WTC11 (cell line): ENCODE data around the gene CCDC93. TPM values are rescaled to one million over a fixed set of nuclear protein-coding genes. Genes with fewer than 3 reads are reported as not detected.

Experiments
- ATAC-seq: fragments of 200-7000 bp; cut with Tn5 transposase; 2 replicates; pipeline ENCODE4 v1.10.0; 2021; ENCODE audit warnings: mild to moderate bottlenecking, moderate library complexity
- CTCF ChIA-PET: fragments of 300-600 bp; sonication (Branson Sonifier 250); formaldehyde crosslinking; loops from one replicate; lab custom pipeline; 2021; ENCODE audit warnings: antibody characterized with exemption; lab: Charles Lee
- POLR2A ChIA-PET: fragments of 350-600 bp; sonication (Branson Sonifier 250); formaldehyde crosslinking; loops from one replicate; lab custom pipeline; 2021; ENCODE audit warnings: antibody characterized with exemption; lab: Charles Lee
- DNase-seq: peaks from one replicate; pipeline ENCODE4 v3.0.0; 2021; ENCODE audit warnings: low spot score
- H3K27ac Mint-ChIP-seq: 2 replicates; pipeline ENCODE4 v1.8.0; 2021; ENCODE audit warnings: mixed read lengths
- H3K27me3 Mint-ChIP-seq: 2 replicates; pipeline ENCODE4 v1.8.0; 2021; ENCODE audit warnings: low read depth, mild to moderate bottlenecking, moderate library complexity, mixed read lengths
- H3K36me3 Mint-ChIP-seq: 2 replicates; pipeline ENCODE4 v1.8.0; 2021; ENCODE audit warnings: mixed read lengths
- H3K4me1 Mint-ChIP-seq: 2 replicates; pipeline ENCODE4 v1.8.0; 2022; ENCODE audit warnings: mixed read lengths
- H3K4me3 Mint-ChIP-seq: 2 replicates; pipeline ENCODE4 v1.8.0; 2021; ENCODE audit warnings: mild to moderate bottlenecking, moderate library complexity, mixed read lengths
- H3K9me3 Mint-ChIP-seq: 2 replicates; pipeline ENCODE4 v1.8.0; 2021; ENCODE audit warnings: mixed read lengths
- E2F4 ChIP-seq: sonication (generic); formaldehyde crosslinking; IDR thresholded peaks from 2 replicates; pipeline ENCODE4 v1.8.1; 2022; ENCODE audit warnings: low read depth, mild to moderate bottlenecking, moderate library complexity, missing genetic modification reagents, borderline replicate concordance
- ERG ChIP-seq: fragments of 250-450 bp; sonication (Bioruptor Pico); IDR thresholded peaks from 2 replicates; pipeline ENCODE4 v1.8.0; 2021; ENCODE audit warnings: mild to moderate bottlenecking
- ETV6 ChIP-seq: sonication (generic); formaldehyde crosslinking; IDR thresholded peaks from 2 replicates; pipeline ENCODE4 v1.8.1; 2022; ENCODE audit warnings: mild to moderate bottlenecking, missing genetic modification reagents
- FOXJ3 ChIP-seq: sonication (generic); formaldehyde crosslinking; IDR thresholded peaks from 2 replicates; pipeline ENCODE4 v1.9.0; 2021; ENCODE audit warnings: missing genetic modification reagents, mild to moderate bottlenecking, borderline replicate concordance
- GTF2I ChIP-seq: fragments of 250-450 bp; sonication (Bioruptor Pico); conservative IDR thresholded peaks from 2 replicates; pipeline ENCODE4 v1.4.0; 2021; ENCODE audit warnings: mild to moderate bottlenecking
- MXD4 ChIP-seq: fragments of 250-450 bp; sonication (Bioruptor Pico); IDR thresholded peaks from 2 replicates; pipeline ENCODE4 v1.8.0; 2021; ENCODE audit warnings: mild to moderate bottlenecking, moderate library complexity, borderline replicate concordance
- NFYB ChIP-seq: sonication (generic); formaldehyde crosslinking; conservative IDR thresholded peaks from 2 replicates; pipeline ENCODE4 v1.8.0; 2022; ENCODE audit warnings: low read depth, missing genetic modification reagents
- NR1H2 ChIP-seq: sonication (generic); formaldehyde crosslinking; IDR thresholded peaks from 2 replicates; pipeline ENCODE4 v1.9.0; 2021; ENCODE audit warnings: mild to moderate bottlenecking, moderate library complexity, missing genetic modification reagents
- OVOL2 ChIP-seq: fragments of 250-450 bp; sonication (Bioruptor Pico); IDR thresholded peaks from 2 replicates; pipeline ENCODE4 v1.9.0; 2021; ENCODE audit warnings: mild to moderate bottlenecking, borderline replicate concordance
- RELA ChIP-seq: sonication (generic); formaldehyde crosslinking; IDR thresholded peaks from 2 replicates; pipeline ENCODE4 v1.8.1; 2022; ENCODE audit warnings: missing genetic modification reagents, mild to moderate bottlenecking, borderline replicate concordance
- SP1 ChIP-seq: sonication (generic); formaldehyde crosslinking; conservative IDR thresholded peaks from 2 replicates; pipeline ENCODE4 v1.8.1; 2022; ENCODE audit warnings: missing genetic modification reagents
- TCF7 ChIP-seq: sonication (generic); formaldehyde crosslinking; IDR thresholded peaks from 2 replicates; pipeline ENCODE4 v1.8.0; 2022; ENCODE audit warnings: mild to moderate bottlenecking, low read depth, missing genetic modification reagents, moderate library complexity
- TP53 ChIP-seq: sonication (generic); formaldehyde crosslinking; IDR thresholded peaks from 2 replicates; pipeline ENCODE4 v1.8.1; 2023; ENCODE audit warnings: mild to moderate bottlenecking, missing genetic modification reagents
- ZBTB21 ChIP-seq: sonication (generic); formaldehyde crosslinking; IDR thresholded peaks from 2 replicates; pipeline ENCODE4 v1.8.1; 2023; ENCODE audit warnings: mild to moderate bottlenecking, missing genetic modification reagents, borderline replicate concordance
- ZNF317 ChIP-seq: sonication (generic); formaldehyde crosslinking; IDR thresholded peaks from 2 replicates; pipeline ENCODE4 v1.8.1; 2023; ENCODE audit warnings: low read depth, mild to moderate bottlenecking, moderate library complexity, missing genetic modification reagents, borderline replicate concordance
- ZNF416 ChIP-seq: fragments of 250-450 bp; sonication (Bioruptor Pico); IDR thresholded peaks from 2 replicates; pipeline ENCODE4 v1.9.0; 2021; ENCODE audit warnings: mild to moderate bottlenecking, inconsistent platforms
- ZNF512 ChIP-seq: sonication (generic); formaldehyde crosslinking; IDR thresholded peaks from 2 replicates; pipeline ENCODE4 v1.8.1; 2022; ENCODE audit warnings: missing genetic modification reagents, borderline replicate concordance
- total RNA-seq: library from RNA; stranded (reverse); gene quantifications from 3 replicates; pipeline ENCODE4 v1.2.3, GENCODE V29; 2021
- TF ChIP-seq, protein P1 (sequence below): fragments of 250-450 bp; sonication (Bioruptor Pico); IDR thresholded peaks from 2 replicates; pipeline ENCODE4 v1.9.0; 2021; ENCODE audit warnings: moderate library complexity, mild to moderate bottlenecking, inconsistent platforms, borderline replicate concordance
- TF ChIP-seq, protein P2 (sequence below): sonication (generic); formaldehyde crosslinking; conservative IDR thresholded peaks from 2 replicates; pipeline ENCODE4 v1.8.1; 2022; ENCODE audit warnings: mild to moderate bottlenecking, missing genetic modification reagents
- TF ChIP-seq, protein P3 (sequence below): sonication (generic); formaldehyde crosslinking; IDR thresholded peaks from 2 replicates; pipeline ENCODE4 v1.8.1; 2022; ENCODE audit warnings: mild to moderate bottlenecking, missing genetic modification reagents, moderate library complexity, borderline replicate concordance
- TF ChIP-seq, protein P4 (sequence below): sonication (generic); formaldehyde crosslinking; IDR thresholded peaks from 2 replicates; pipeline ENCODE4 v1.8.0; 2022; ENCODE audit warnings: mild to moderate bottlenecking, missing genetic modification reagents

Gene CCDC93
- total RNA-seq, 1 experiment from 2014 or later = 16.9 TPM

GRCh38 chr2:118012778-118013177 lies 1.1 kb downstream of the CCDC93 start:
- DNase-seq (no peak), ATAC-seq (no peak)
- no peak for TF ChIP-seq RELA (CRISPR knock-in tag)
- TF ChIP-seq FOXJ3 (CRISPR knock-in tag) = no peak
- no peak for TF ChIP-seq GTF2I
- TF ChIP-seq MXD4 (CRISPR knock-in tag) = no peak
- TF ChIP-seq OVOL2 (CRISPR knock-in tag) = no peak
- TF ChIP-seq ETV6 = no peak
- TF ChIP-seq TCF7 (CRISPR knock-in tag) = no peak
- TF ChIP-seq E2F4 (CRISPR knock-in tag) = no peak
- TF ChIP-seq SP1 (CRISPR knock-in tag) = no peak
- TF ChIP-seq ZNF512 (CRISPR knock-in tag) = no peak
- TF ChIP-seq, protein P1, sequence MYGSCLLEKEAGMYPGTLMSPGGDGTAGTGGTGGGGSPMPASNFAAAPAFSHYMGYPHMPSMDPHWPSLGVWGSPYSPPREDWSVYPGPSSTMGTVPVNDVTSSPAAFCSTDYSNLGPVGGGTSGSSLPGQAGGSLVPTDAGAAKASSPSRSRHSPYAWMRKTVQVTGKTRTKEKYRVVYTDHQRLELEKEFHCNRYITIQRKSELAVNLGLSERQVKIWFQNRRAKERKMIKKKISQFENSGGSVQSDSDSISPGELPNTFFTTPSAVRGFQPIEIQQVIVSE (CRISPR knock-in tag) = no peak
- ChIA-PET CTCF (interaction anchor here (1.3 to 1.5 kb wide), 2 partner anchors 10 to 34 kb away, joined by 3 to 7 read pairs; no protein-coding TSS in a partner anchor), POLR2A (no interaction called here)
- peaks cover 2% of the 10 kb centered on the region; the same call in 1 of the 2 replicates for H3K9me3 Mint-ChIP-seq
- peaks cover 35% of the 10 kb centered on the region for H3K27me3 Mint-ChIP-seq
- H3K4me3 Mint-ChIP-seq = peak overlapping the region; percentile 86
- H3K4me1 Mint-ChIP-seq = peaks cover 20% of the 10 kb centered on the region
- H3K27ac Mint-ChIP-seq = no peak overlapping the region
- peaks cover 8% of the 10 kb centered on the region for H3K36me3 Mint-ChIP-seq

DNA sequence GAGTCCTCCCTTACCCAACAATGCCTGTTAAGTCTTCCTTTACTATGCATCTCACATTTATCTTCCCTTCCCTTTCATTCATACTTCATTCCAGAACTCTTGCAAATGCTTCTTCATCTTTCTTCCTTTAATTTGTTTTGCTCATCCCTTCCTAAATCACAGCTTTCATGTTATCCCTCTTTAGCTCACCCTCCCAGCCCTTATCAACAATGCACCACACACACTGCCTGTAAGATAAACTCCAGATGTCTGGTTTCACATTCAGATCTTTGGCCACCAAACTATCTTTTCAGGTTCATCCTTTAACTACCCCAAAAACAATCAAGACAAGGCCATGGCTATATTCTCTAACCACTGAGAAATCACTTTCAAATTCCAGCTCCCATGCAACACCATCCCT lies 3.4 kb downstream of the CCDC93 start:
- Mint-ChIP-seq H3K27ac (no peak overlapping the region), H3K4me3 (no peak overlapping the region), H3K27me3 (peaks cover 13% of the 10 kb centered on the region), H3K9me3 (no peaks in the 10 kb centered on the region), H3K36me3 (peaks cover 26% of the 10 kb centered on the region), H3K4me1 (peaks cover 18% of the 10 kb centered on the region)
- POLR2A ChIA-PET = no interaction called here
- ATAC-seq (no peak), DNase-seq (no peak)
- TF ChIP-seq, protein P2, sequence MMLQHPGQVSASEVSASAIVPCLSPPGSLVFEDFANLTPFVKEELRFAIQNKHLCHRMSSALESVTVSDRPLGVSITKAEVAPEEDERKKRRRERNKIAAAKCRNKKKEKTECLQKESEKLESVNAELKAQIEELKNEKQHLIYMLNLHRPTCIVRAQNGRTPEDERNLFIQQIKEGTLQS = no peak
- TF ChIP-seq NFYB (CRISPR knock-in tag) (no peak), ZNF416 (CRISPR knock-in tag) (no peak), NR1H2 (no peak), ZNF317 (CRISPR knock-in tag) (no peak), TP53 (CRISPR knock-in tag) (no peak), ZBTB21 (CRISPR knock-in tag) (no peak), ERG (CRISPR knock-in tag) (no peak)
- TF ChIP-seq, protein P3, sequence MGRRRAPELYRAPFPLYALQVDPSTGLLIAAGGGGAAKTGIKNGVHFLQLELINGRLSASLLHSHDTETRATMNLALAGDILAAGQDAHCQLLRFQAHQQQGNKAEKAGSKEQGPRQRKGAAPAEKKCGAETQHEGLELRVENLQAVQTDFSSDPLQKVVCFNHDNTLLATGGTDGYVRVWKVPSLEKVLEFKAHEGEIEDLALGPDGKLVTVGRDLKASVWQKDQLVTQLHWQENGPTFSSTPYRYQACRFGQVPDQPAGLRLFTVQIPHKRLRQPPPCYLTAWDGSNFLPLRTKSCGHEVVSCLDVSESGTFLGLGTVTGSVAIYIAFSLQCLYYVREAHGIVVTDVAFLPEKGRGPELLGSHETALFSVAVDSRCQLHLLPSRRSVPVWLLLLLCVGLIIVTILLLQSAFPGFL (CRISPR knock-in tag) = no peak
- TF ChIP-seq, protein P4, sequence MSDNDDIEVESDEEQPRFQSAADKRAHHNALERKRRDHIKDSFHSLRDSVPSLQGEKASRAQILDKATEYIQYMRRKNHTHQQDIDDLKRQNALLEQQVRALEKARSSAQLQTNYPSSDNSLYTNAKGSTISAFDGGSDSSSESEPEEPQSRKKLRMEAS = no peak
- CTCF ChIA-PET = no interaction called here
